ENCODE measurements around the gene LRRC14B.

The LRRC14B gene

DNA sequence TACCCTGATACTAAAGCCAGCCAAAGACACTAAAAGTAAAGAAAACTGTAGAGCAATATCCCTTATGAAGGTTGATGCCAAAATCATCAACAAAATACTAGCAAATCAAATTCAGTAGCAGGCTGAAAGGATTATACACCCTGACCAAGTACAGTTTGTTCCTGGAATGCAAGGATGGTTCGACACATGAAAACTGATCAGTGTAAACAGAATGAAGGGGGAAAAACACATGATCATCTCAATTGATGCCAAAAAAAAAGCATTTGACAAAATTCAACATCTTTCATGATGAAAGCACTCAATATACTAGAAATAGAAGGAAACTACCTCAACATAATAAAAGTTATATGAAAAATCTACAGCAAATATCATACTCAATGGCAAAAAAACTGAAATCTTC, 43.5 kb upstream of the LRRC14B start:
- TF ChIP-seq, protein P1, sequence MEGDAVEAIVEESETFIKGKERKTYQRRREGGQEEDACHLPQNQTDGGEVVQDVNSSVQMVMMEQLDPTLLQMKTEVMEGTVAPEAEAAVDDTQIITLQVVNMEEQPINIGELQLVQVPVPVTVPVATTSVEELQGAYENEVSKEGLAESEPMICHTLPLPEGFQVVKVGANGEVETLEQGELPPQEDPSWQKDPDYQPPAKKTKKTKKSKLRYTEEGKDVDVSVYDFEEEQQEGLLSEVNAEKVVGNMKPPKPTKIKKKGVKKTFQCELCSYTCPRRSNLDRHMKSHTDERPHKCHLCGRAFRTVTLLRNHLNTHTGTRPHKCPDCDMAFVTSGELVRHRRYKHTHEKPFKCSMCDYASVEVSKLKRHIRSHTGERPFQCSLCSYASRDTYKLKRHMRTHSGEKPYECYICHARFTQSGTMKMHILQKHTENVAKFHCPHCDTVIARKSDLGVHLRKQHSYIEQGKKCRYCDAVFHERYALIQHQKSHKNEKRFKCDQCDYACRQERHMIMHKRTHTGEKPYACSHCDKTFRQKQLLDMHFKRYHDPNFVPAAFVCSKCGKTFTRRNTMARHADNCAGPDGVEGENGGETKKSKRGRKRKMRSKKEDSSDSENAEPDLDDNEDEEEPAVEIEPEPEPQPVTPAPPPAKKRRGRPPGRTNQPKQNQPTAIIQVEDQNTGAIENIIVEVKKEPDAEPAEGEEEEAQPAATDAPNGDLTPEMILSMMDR (IDR thresholded peaks at IDR 0.05; ENCODE audit: borderline replicate concordance, insufficient read depth, low read depth, low read length) = no peak

DNA sequence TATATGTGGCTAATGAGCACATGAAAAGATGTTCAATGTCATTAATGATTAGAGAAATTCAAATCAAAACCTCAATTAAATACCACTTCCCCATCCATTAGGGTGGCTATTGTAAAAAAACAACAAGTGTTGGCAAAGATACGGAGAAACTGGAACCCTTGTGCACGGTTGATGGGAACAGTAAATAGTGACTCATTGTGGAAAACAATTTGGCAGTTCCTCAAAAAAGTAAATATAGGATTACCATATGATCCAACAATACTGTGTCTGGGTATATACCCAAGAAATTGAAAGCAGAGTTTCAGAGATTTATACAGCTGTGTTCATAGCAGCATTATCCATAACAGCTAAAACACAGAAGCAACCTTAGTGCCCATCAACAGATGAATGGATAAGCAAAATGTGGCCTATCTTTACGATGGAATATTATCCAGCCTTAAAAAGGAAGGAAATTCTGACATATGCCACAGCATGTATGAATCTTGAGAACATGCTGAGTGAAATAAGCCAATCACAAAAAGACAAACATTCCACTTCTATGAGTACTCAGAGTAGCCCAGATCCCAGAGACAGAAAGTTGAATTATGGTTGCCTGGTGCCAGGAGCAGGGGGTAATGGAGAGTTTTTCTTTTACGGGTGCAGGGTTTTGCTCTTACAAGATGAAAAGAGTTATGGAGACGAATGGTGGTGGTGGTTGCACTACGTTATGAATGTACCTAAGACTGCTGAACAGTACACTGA, 41.4 kb upstream of the LRRC14B start:
- TF ChIP-seq, protein P1 (IDR thresholded peaks at IDR 0.05; ENCODE audit: borderline replicate concordance, insufficient read depth, low read depth, low read length) = no peak

More for the DNA sequence above, 43.5 kb upstream of the LRRC14B start:
- H3K4me3 ChIP-seq (ENCODE audit: low read depth, low read length) = no peak overlapping the region

DNA sequence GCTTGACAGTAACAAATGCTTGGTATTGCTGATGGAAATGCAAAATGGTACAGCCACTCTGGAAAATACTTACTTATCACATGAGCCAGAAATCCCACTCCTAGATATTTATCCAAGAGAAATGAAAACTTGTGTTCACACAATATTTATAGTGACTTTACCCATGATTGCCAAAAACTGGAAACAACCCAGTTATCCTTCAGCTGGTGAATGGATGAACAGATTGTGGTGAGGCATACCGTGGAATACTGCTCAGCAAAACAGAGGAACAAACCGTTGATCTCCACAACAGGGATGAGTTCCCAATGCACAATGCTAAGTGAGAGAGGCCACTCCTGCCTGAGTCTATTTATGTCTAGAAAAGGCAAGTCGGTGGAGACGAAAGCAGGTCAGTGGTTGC, 40.5 kb upstream of the LRRC14B start:
- H3K4me3 ChIP-seq (ENCODE audit: low read depth, low read length) = no peak overlapping the region
- TF ChIP-seq, protein P1 (IDR thresholded peaks at IDR 0.05; ENCODE audit: borderline replicate concordance, insufficient read depth, low read depth, low read length) = no peak

More for the DNA sequence above, 41.4 kb upstream of the LRRC14B start:
- H3K4me3 ChIP-seq (ENCODE audit: low read depth, low read length) = no peak overlapping the region

DNA sequence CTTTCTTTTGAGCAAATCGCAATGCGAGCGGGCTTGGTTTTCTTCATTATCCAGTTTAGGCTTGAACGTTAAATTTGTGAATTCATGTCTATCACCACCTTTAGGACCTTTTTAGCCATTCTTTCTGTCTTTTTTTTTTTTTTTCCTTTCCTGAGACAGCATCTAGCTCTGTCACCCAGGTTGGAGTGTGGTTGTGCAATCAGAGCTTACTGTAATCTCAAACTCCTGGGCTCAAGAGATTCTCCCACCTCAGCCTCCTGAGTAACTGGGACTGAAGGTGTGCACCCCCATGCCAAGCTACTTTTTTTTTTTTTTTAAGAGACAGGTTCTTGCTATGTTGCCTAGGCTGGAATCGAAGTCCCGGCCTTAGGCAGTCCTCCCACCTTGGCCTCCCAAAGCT, 39.2 kb upstream of the LRRC14B start:
- TF ChIP-seq, protein P1 (IDR thresholded peaks at IDR 0.05; ENCODE audit: borderline replicate concordance, insufficient read depth, low read depth, low read length) = no peak
- no peak overlapping the region for H3K4me3 ChIP-seq (ENCODE audit: low read depth, low read length)

DNA sequence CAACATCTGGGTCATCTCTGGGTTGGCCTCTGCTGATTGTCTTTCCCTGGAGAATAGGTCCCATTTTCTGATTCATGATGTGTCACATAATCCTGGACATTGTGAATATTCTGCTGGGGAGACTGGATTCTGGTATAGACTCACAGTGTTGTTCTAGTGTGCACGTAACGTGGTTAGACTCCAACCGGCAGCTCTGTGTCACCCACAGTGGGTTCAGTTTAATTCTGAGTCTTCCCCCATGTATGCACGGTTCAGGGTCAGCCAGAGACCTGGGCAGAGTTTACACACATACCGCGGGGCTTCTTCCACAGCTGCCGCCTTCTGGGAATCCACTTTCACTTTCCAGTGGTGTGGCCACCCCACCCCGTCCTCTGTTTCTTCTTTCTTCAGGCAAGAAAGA, 38.0 kb upstream of the LRRC14B start:
- H3K4me3 ChIP-seq (ENCODE audit: low read depth, low read length) = no peak overlapping the region
- TF ChIP-seq, protein P1 (IDR thresholded peaks at IDR 0.05; ENCODE audit: borderline replicate concordance, insufficient read depth, low read depth, low read length) = no peak

DNA sequence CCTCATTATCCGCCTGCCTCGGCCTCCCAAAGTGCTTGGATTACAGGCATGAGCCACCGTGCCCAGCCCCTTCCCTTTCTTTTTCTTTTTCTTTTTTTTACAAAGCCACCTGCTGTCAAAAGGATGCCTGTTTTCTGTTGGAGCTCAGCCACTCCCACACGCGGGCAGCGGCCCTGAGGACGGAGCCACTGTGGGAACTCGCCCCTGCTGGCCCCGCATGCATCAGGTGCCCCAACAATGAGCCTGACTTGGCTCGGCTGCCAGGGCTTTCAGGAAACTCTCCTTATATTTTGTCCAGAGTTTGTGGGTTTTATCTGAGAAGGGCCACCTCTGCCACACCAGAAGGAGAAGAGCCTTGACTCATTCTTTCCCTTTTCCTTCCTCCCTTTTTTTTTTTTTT, 37.1 kb upstream of the LRRC14B start:
- H3K4me3 ChIP-seq (ENCODE audit: low read depth, low read length) = no peak overlapping the region

DNA sequence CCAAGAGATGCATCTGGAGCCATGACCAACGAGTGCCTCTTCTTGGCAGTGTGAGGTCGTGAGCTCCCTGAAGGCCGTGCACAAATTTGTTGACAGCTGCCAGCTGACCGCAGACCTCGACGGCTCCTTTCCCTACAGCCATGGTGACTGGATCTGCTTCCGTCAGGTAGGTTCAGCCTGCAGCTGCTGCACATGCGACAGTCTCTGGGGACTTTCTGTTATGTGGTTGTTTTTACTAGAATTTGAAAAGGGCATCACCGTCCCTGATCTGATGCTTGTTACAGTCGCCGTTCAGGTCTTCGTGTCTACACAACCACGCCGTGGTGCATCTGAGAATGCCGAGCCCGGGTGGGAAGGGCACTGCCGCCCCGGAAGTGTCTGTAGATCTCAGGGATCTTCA, 36.5 kb upstream of the LRRC14B start:
- TF ChIP-seq, protein P1 (IDR thresholded peaks at IDR 0.05; ENCODE audit: borderline replicate concordance, insufficient read depth, low read depth, low read length) = no peak
- no peak overlapping the region for H3K4me3 ChIP-seq (ENCODE audit: low read depth, low read length)

More for the DNA sequence above, 37.1 kb upstream of the LRRC14B start:
- TF ChIP-seq, protein P1 (IDR thresholded peaks at IDR 0.05; ENCODE audit: borderline replicate concordance, insufficient read depth, low read depth, low read length) = no peak
